Thymus (tissue), 14 donors: ENCODE data around the gene STMN1. TPM values are rescaled to one million over a fixed set of nuclear protein-coding genes. Genes with fewer than 3 reads are reported as not detected.

Source experiments
- DNase-seq, 9 donors: peaks; one replicate each; pipeline ENCODE4 v3.0.0-alpha.2; 2013; ENCODE audit warnings: low spot score in 9 of 9, low read depth in 6 of 9, missing footprints in 1 of 9
- H3K27ac ChIP-seq, 2 donors: one replicate each; pipeline ENCODE4 v1.5.1; 2013; ENCODE audit warnings: control low read depth in 1 of 2, low read depth in 1 of 2, low read length in 1 of 2, mild to moderate bottlenecking in 1 of 2, moderate library complexity in 1 of 2
- H3K27me3 ChIP-seq, 2 donors: one replicate each; pipeline ENCODE4 v1.5.1; 2013; ENCODE audit warnings: low read length in 1 of 2; ENCODE audit not compliant: control insufficient read depth in 2 of 2, insufficient read depth in 1 of 2
- H3K36me3 ChIP-seq, 2 donors: one replicate each; pipeline ENCODE4 v1.5.1; 2013; ENCODE audit warnings: low read length in 1 of 2, mild to moderate bottlenecking in 1 of 2, moderate library complexity in 1 of 2; ENCODE audit not compliant: control insufficient read depth in 2 of 2, insufficient read depth in 2 of 2
- H3K4me1 ChIP-seq, 2 donors: one replicate each; pipeline ENCODE4 v1.5.1; 2013; ENCODE audit warnings: low read length in 2 of 2; ENCODE audit not compliant: control insufficient read depth in 2 of 2, insufficient read depth in 2 of 2
- H3K4me3 ChIP-seq, 2 donors: one replicate each; pipeline ENCODE4 v1.5.1; 2013; ENCODE audit warnings: low read length in 2 of 2, control low read depth in 1 of 2, mild to moderate bottlenecking in 1 of 2
- H3K9me3 ChIP-seq, 2 donors: one replicate each; pipeline ENCODE4 v1.5.1; 2013; ENCODE audit warnings: low read length in 1 of 2, mild to moderate bottlenecking in 1 of 2; ENCODE audit not compliant: control insufficient read depth in 2 of 2, insufficient read depth in 1 of 2
- WGBS: extraction: QIAGEN DNeasy Blood & Tissue Kit; methylation state at CpG from one replicate; pipeline ENCODE4 v1.1.7; 2013; 5-methylcytosine and 5-hydroxymethylcytosine counted together
- long read RNA-seq, 10 donors: transcript quantifications; one replicate each; lab custom pipeline, GENCODE V29; 2026
- polyA plus RNA-seq: library from polyadenylated mRNA; stranded (reverse); fragments of 200-250 nt; gene quantifications from one replicate; pipeline ENCODE4 v1.2.3, GENCODE V29; 2013
- total RNA-seq: library from RNA; stranded (reverse); fragments of 120-200 nt; gene quantifications from one replicate; pipeline ENCODE4 v1.2.4, GENCODE V29; 2013
- donor health status: healthy.

STMN1 gene
- total RNA-seq, result 1,468 TPM
- 472 TPM for polyA plus RNA-seq
- long read RNA-seq, donor 1, transcript STMN1-206 (5 exons, 1,504 nt), result major isoform, 74 of 140 reads
- long read RNA-seq, donor 1, partial matches to known transcripts, result 64 of 140 reads
- long read RNA-seq, donor 1, other reads (novel, unspliced or antisense), result 0 of 140 reads
- long read RNA-seq, donor 2, transcript STMN1-206 (5 exons, 1,504 nt), result major isoform, 504 of 1,040 reads
- long read RNA-seq, donor 2, partial matches to known transcripts, result 500 of 1,040 reads
- long read RNA-seq, donor 2, other reads (novel, unspliced or antisense), result 26 of 1,040 reads
- long read RNA-seq, donor 3, transcript STMN1-208 (2 exons, 449 nt), result minor isoform, 5 of 1,617 reads
- long read RNA-seq, donor 3, transcript STMN1-206 (5 exons, 1,504 nt), result major isoform, 680 of 1,617 reads
- long read RNA-seq, donor 3, partial matches to known transcripts, result 920 of 1,617 reads
- long read RNA-seq, donor 3, other reads (novel, unspliced or antisense), result 9 of 1,617 reads
- long read RNA-seq, donor 4, transcript STMN1-206 (5 exons, 1,504 nt), result major isoform, 187 of 421 reads
- long read RNA-seq, donor 4, partial matches to known transcripts, result 222 of 421 reads
- long read RNA-seq, donor 4, other reads (novel, unspliced or antisense), result 8 of 421 reads
- long read RNA-seq, donor 5, transcript STMN1-208 (2 exons, 449 nt), result minor isoform, 9 of 1,752 reads
- long read RNA-seq, donor 5, transcript STMN1-206 (5 exons, 1,504 nt), result major isoform, 1,020 of 1,752 reads
- long read RNA-seq, donor 5, partial matches to known transcripts, result 661 of 1,752 reads
- long read RNA-seq, donor 5, other reads (novel, unspliced or antisense), result 56 of 1,752 reads
- long read RNA-seq, donor 6, transcript STMN1-206 (5 exons, 1,504 nt), result major isoform, 276 of 521 reads
- long read RNA-seq, donor 6, partial matches to known transcripts, result 226 of 521 reads
- long read RNA-seq, donor 6, other reads (novel, unspliced or antisense), result 16 of 521 reads
- long read RNA-seq, donor 7, transcript STMN1-206 (5 exons, 1,504 nt), result major isoform, 699 of 1,290 reads
- long read RNA-seq, donor 7, partial matches to known transcripts, result 565 of 1,290 reads
- long read RNA-seq, donor 7, other reads (novel, unspliced or antisense), result 20 of 1,290 reads
- long read RNA-seq, donor 8, transcript STMN1-206 (5 exons, 1,504 nt), result major isoform, 264 of 376 reads
- long read RNA-seq, donor 8, partial matches to known transcripts, result 103 of 376 reads
- long read RNA-seq, donor 8, other reads (novel, unspliced or antisense), result 6 of 376 reads
- long read RNA-seq, donor 9, transcript STMN1-206 (5 exons, 1,504 nt), result major isoform, 481 of 837 reads
- long read RNA-seq, donor 9, partial matches to known transcripts, result 328 of 837 reads
- long read RNA-seq, donor 9, other reads (novel, unspliced or antisense), result 27 of 837 reads
- long read RNA-seq, donor 10, transcript STMN1-206 (5 exons, 1,504 nt), result major isoform, 413 of 755 reads
- long read RNA-seq, donor 10, partial matches to known transcripts, result 314 of 755 reads
- long read RNA-seq, donor 10, other reads (novel, unspliced or antisense), result 21 of 755 reads

DNA sequence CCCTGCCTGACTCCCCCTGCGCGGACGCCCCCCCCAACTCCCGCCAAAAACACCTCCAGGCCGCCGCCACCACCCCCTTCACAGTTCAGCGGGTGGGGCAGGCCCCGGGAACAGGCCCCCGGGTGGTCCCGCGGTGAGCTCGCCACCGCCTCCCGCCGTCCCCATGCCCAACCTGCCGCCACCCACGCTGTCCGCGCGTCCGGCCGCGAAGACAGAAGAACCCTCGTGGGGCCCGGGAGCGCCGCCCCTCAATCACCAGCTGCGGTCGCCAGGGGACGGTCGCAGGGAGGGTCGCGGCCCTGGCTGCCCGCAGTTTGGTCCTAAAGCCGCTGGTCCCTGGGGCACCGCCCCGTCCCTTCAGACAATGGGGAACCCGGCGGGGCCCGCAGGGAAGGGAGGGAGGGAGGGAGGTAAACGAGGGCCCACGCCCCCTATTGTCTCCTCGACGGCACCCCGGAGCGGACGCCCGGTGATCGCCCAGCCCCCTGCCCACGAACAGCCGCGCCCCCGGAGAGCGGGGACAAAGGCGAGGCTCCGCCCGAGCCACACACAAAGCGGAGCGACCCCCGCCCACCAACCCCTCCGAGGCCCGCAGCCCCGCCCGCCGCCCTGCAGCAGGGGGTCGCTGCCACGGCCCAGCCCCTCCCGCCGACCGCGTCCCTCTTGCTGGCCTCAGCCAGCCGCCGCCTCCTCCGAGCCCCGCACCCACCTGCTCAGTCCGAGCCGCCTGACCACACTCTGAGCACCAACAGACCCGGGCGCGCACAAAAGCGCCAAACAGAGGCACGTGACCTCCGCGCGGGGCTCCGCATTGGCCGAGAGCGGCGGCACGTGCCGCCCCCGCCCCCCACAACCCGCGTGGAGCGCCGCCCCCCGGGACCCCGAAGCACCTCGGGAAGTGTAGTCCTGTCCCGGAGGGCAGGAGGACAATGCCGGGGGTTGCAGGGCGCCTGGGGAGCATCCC is at the start of gene STMN1:
Gene STMN1, minus strand, starts transcription at position 740 of the 964 bp plus-strand sequence. CDS start 1,743 bp downstream, outside the sequence.
- no peaks in the 10 kb centered on the region for H3K9me3 ChIP-seq
- H3K27ac ChIP-seq, result peak within 1 kb of the TSS; percentile 78 to 88
- WGBS, result under 1% methylated on average over 102 of the region's 102 CpGs
- H3K4me1 ChIP-seq, result peaks cover 25 to 38% of the 10 kb centered on the region in 2 donors
- H3K4me3 ChIP-seq, result peak within 1 kb of the TSS; percentile 71 to 92
- DNase-seq, result peak in 8 of 9 donors; percentile 79 to 95 (median 90)
- H3K27me3 ChIP-seq, result no peaks in the 10 kb centered on the region
- peaks cover 13 to 35% of the 10 kb centered on the region in 2 donors for H3K36me3 ChIP-seq

DNA sequence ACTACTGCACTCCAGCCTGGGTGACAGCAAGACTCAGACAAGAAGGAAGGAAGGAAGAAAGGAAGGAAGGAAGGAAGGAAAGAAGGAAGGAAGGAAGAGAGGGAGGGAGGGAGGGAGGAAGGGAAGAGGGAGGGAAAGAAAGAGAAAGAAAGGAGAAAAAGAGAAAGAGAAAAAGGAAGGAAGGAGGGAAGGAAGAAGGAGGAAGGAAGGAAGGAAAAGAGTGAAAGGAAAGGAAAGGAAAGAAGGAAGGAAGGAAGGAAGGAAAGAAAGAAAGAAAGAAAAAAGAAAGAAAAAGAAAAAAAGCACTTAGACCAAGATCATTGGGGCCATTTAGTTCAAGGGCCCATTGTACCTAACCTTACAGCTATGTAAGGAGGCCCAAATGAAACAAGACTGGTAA is 49.3 kb upstream of the STMN1 start:
- no peak overlapping the region for H3K27ac ChIP-seq
- peaks cover 9 to 25% of the 10 kb centered on the region in 2 donors for H3K4me1 ChIP-seq
- no peak overlapping the region for H3K4me3 ChIP-seq
- H3K27me3 ChIP-seq, result no peaks in the 10 kb centered on the region
- H3K36me3 ChIP-seq, result peaks cover 30 to 50% of the 10 kb centered on the region in 2 donors
- no peak for DNase-seq
- H3K9me3 ChIP-seq, result peaks cover 0 to 3% of the 10 kb centered on the region in 2 donors

DNA sequence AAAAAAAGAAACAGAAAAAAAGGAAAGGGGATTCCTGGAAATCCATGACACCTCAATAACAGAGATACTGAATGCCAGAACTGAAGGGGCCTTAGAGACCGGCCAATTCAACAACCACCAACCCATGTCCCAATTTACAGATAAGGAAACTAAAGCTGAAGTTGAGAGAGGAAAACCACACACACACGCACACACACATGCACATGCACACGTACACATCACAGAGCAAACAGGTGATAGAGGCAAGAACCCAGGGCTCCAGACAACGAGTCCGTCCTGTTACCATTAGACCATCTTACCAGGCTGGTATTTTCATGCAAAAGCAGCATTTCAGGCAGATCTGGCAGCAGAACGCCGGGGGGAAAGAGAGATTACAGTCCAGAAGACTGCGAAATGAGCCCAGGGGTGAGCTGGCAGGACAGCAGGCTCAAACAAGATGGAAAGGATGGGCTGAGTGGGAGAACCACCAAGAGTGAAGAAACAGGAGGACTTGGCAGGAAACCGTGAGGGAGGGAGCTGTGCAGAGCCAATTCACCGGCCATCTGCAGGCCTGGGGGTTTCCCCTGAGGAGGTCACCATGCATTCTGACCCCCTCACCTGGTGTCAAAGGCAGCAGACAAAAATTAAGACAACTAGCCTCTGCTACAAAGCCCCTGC is 48.2 kb upstream of the STMN1 start:
- Histone ChIP-seq H3K9me3 (peaks cover 2 to 3% of the 10 kb centered on the region in 2 donors), H3K4me3 (no peak overlapping the region), H3K27ac (peak overlapping the region in 1 of 2 donors; percentile 76), H3K36me3 (peaks cover 22 to 39% of the 10 kb centered on the region in 2 donors), H3K4me1 (peaks cover 15 to 25% of the 10 kb centered on the region in 2 donors), H3K27me3 (no peaks in the 10 kb centered on the region)
- peak in 7 of 9 donors; percentile 24 to 70 (median 41) for DNase-seq
- 72% methylated on average over 10 of the region's 10 CpGs for WGBS

DNA sequence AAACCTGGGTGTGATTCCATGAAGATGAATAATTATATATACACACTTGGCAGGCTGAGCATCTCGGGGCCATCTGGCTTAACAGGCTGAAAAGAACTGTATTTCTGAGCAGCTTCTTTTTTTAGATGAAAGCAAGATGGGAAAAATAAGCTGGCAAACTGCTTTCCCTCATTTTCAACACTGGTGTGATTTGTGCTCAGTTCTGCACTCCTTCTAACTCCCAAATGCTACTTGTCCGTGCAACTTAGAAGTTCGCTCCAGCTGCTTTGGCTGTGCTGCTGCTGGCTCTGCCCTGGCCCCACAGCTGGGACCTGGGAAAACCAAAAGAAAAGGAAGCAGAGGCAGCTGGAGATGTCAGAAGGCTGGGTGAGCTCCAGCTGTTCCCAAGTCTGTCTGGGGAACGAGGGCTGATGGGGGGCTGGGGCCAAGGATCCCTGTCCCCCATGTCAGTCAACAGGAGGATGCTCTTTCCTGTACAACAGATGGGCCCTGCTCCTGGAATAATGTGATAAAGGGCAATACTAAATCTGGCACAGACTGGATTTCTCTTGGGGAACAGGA is 46.7 kb upstream of the STMN1 start:
- Histone ChIP-seq H3K9me3 (peaks cover 0 to 2% of the 10 kb centered on the region in 2 donors), H3K27me3 (no peaks in the 10 kb centered on the region), H3K4me3 (no peak overlapping the region), H3K36me3 (peaks cover 7 to 24% of the 10 kb centered on the region in 2 donors), H3K27ac (no peak overlapping the region), H3K4me1 (peaks cover 15 to 25% of the 10 kb centered on the region in 2 donors)
- no peak for DNase-seq
- 96% methylated on average over 4 of the region's 4 CpGs for WGBS

DNA sequence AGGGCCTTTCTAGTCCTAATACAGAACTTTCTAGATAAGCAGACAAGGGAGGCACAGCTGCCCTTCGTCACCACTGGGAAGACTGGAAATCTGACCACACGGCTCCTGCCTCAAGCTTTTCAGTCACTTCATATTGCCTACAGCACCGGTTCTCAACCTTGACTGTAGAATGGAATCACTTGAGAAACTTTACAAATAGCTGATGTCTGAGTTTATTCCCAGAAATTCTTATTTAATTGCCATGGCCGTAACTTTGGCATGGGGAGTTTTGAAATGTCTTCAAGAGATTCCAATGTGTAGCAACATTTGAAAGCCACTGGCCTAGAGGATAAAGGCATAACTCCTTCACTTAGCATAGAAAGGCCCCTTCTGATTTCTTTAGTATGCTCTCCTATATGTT is 42.4 kb upstream of the STMN1 start:
- Histone ChIP-seq H3K9me3 (peaks cover 2 to 9% of the 10 kb centered on the region in 2 donors), H3K4me1 (peaks cover 0 to 6% of the 10 kb centered on the region in 2 donors), H3K4me3 (no peak overlapping the region), H3K27me3 (no peaks in the 10 kb centered on the region), H3K27ac (no peak overlapping the region), H3K36me3 (no peaks in the 10 kb centered on the region)
- WGBS, result 97% methylated on average over 4 of the region's 4 CpGs
- DNase-seq, result no peak

DNA sequence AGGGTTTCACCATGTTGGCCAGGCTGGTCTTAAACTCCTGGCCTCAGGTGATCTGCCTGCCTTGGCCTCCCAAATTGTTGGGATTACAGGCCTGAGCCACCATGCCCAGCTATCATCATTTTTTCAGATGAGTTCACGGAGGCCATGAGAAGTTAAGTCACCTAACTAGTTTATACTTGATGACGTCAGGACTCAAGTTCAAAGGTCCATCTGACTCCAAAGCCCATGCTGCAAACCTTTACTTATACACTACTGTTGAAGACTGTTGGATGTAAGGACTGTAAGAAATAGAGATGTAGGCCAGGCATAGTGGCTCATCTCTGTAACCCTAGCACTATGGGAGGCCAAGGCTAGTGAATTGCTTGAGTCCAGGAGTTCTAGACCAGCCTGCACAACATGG is 40.8 kb upstream of the STMN1 start:
- Histone ChIP-seq H3K4me1 (peaks cover 0 to 6% of the 10 kb centered on the region in 2 donors), H3K27ac (no peak overlapping the region), H3K27me3 (no peaks in the 10 kb centered on the region), H3K36me3 (no peaks in the 10 kb centered on the region), H3K4me3 (no peak overlapping the region), H3K9me3 (peaks cover 2 to 12% of the 10 kb centered on the region in 2 donors)
- DNase-seq, result no peak
- WGBS, result 96% methylated on average over 2 of the region's 2 CpGs

DNA sequence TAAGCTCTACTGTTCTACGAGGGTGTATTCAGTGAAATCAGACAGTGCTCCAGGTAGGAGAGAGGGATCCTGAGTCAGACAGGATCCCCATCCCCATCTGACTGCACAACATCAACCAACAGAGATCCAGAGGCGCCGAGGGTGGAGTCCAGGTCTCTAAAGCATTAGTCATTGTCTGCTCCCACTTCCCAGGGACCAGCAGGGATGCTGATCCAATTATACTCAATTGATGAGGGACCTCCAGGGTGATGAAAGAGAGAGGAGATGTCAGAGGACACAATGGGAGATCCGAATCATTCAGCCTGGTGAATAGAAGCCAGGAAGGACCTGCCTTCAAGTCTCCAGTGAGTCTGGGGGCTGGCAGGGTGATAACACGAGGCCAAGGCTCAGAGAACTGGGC is 39.5 kb upstream of the STMN1 start:
- peaks cover 0 to 6% of the 10 kb centered on the region in 2 donors for H3K4me1 ChIP-seq
- WGBS, result 97% methylated on average over 5 of the region's 5 CpGs
- H3K27ac ChIP-seq, result no peak overlapping the region
- H3K4me3 ChIP-seq, result no peak overlapping the region
- H3K27me3 ChIP-seq, result no peaks in the 10 kb centered on the region
- H3K9me3 ChIP-seq, result peaks cover 2 to 17% of the 10 kb centered on the region in 2 donors
- no peaks in the 10 kb centered on the region for H3K36me3 ChIP-seq
- DNase-seq, result no peak
